Spleen (tissue), 7 donors: ENCODE data around the gene KIF21B.

ENCODE experiments used
- CTCF ChIP-seq, 11 experiments: fragments of 200-600 bp in 7 of 11; fragments of 450-650 bp in 4 of 11; sonication (generic) in 4 of 11; IDR thresholded peaks in 8 of 11; conservative IDR thresholded peaks in 3 of 11; 1 replicate in 7 of 11; 2 replicates in 4 of 11; pipeline versions ENCODE4 v1.4.0 to v1.8.0; 2016 to 2021; ENCODE audit warnings: antibody characterized with exemption in 11 of 11, inconsistent platforms in 4 of 11, mild to moderate bottlenecking in 1 of 11
- POLR2A ChIP-seq, 3 donors: fragments of 450-650 bp; IDR thresholded peaks; one replicate each; pipeline ENCODE4 v1.5.1; 2017; ENCODE audit warnings: antibody characterized with exemption in 3 of 3, mild to moderate bottlenecking in 1 of 3
- POLR2AphosphoS5 ChIP-seq, 3 donors: sonication (generic); formaldehyde crosslinking; IDR thresholded peaks; one replicate each; pipeline ENCODE4 v1.5.1; 2017; ENCODE audit warnings: antibody characterized with exemption in 3 of 3
- donor health status: DM: no; HTN: no; CAD: no; lungs with moderate emphysema.
- donor health status: DM: no; HTN: no; CAD: no.
- donor health status: DM: no; HTN: no; CAD: no.

DNA sequence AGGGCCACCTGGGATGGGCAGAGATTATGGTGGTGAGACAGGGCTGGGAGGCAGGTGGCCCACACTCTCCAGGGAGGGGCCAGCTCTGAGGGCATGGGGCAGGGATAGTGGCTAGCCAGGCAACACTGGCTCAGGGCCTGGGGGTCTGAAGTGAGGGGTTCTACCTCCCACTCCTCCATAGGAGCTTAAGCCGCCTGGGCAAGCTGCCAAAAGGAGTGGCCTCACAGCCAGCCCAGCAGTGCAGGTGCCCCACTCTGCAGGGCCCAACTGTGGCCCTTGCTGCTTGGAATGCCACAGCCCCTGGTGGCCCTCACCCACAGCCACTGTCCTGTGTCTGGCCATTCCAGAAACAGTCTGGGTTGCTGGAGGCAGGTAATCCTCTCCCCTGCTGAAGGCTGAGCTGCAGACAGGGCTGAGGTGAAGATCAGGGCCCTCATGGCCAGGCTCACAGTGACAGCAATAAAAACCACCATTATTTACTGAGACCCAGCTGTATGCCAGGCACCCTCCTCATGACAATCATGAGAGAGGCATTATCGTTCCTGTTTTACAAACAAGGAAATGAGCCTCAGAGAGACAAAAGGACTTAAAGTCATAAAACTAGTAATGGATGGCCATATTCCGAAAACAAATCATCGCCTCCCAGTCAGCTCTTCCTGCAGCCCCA, 31.0 kb downstream of the KIF21B start:
- no peak for TF ChIP-seq CTCF (IDR thresholded peaks at IDR 0.05 in 8 of 11, conservative IDR thresholded peaks at IDR 0.05 in 3 of 11)
- TF ChIP-seq POLR2AphosphoS5 (IDR thresholded peaks at IDR 0.05) = peak in 1 of 3 donors; percentile 23
- no peak for TF ChIP-seq POLR2A (IDR thresholded peaks at IDR 0.05)
